GM12875 (cell line): ENCODE results near the gene ZBTB6.
"Not testable (repeated sequence)": the region's sequence is repeated elsewhere in the genome, so short reads cannot be mapped to it uniquely, and the experiment has no call there.

Experiments used
- H3K4me3 ChIP-seq: one replicate; pipeline ENCODE4 v1.5.1; 2011; ENCODE audit warnings: low read depth, low read length, control low read depth
- CTCF ChIP-seq: IDR thresholded peaks from 2 replicates; pipeline ENCODE4 v1.5.1; 2011; ENCODE audit warnings: low read depth, mild to moderate bottlenecking, control low read depth, inconsistent platforms, low read length, moderate library complexity, borderline replicate concordance; ENCODE audit not compliant: insufficient read depth

ZBTB6 gene

GRCh38 chr9:122923947-122924346 is 10.8 kb upstream of the ZBTB6 start:
- H3K4me3 ChIP-seq: no peak overlapping the region
- TF ChIP-seq CTCF: no peak

GRCh38 chr9:122922713-122923112 is 9.6 kb upstream of the ZBTB6 start:
- no peak for TF ChIP-seq CTCF

GRCh38 chr9:122918310-122918709 is 5.2 kb upstream of the ZBTB6 start:
- no peak overlapping the region for H3K4me3 ChIP-seq
- no peak for TF ChIP-seq CTCF

More at GRCh38 chr9:122922713-122923112, 9.6 kb upstream of the ZBTB6 start:
- H3K4me3 ChIP-seq: no peak overlapping the region

GRCh38 chr9:122912671-122912963 is 506 bp downstream of the ZBTB6 start:
- H3K4me3 ChIP-seq: peak overlapping the region; percentile 73
- TF ChIP-seq CTCF: no peak

GRCh38 chr9:122906122-122906521 is 7.0 kb downstream of the ZBTB6 start:
- not testable (repeated sequence) for H3K4me3 ChIP-seq

GRCh38 chr9:122904823-122905710 is 8.1 kb downstream of the ZBTB6 start, which contains the start of gene RC3H2:
TSS of gene RC3H2 (minus strand) at chr9:122905359. CDS start at chr9:122897509, 7,850 bp downstream.
- H3K4me3 ChIP-seq: peak within 1 kb of the TSS; percentile 74
- TF ChIP-seq CTCF: no peak

GRCh38 chr9:122904466-122904822 is 8.7 kb downstream of the ZBTB6 start:
- no peak for TF ChIP-seq CTCF
- peak overlapping the region; percentile 74 for H3K4me3 ChIP-seq

- no peak overlapping the region for H3K4me3 ChIP-seq
- TF ChIP-seq CTCF: no peak
Measured at GRCh38 chr9:122900791-122901190, 12.3 kb downstream of the ZBTB6 start.
